DMS53 (cell line): Measurements from ENCODE around the gene IFIH1.

ENCODE experiments used
- DNase-seq: peaks from one replicate; lab custom pipeline; 2025; lab: John Stamatoyannopoulos, UW

The IFIH1 gene

DNA sequence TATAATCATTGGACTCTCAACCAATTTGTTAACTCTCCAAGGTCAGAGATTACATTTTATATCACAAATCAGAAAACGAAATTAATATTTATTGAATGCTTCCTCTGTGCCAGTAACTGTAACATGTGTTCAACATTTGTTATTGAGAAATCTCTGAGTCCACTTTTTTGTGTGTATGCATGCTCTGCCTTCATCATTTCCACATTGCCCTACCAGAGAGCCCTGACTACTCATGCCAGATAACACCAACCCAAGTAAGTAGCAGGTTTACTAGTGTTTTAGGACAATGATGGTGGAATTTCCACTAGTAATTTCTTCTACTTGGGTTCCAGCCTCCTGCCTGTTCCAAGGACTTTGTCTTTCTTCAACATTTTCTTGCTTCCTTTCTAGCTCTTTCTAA lies 61.1 kb downstream of the IFIH1 start:
- DNase-seq = no peak

GRCh38 chr2:162256591-162256991 lies 61.9 kb downstream of the IFIH1 start:
- DNase-seq = no peak

GRCh38 chr2:162254236-162254871 lies 64.1 kb downstream of the IFIH1 start:
- no peak for DNase-seq

GRCh38 chr2:162253435-162253834 lies 65.0 kb downstream of the IFIH1 start:
- no peak for DNase-seq

DNA sequence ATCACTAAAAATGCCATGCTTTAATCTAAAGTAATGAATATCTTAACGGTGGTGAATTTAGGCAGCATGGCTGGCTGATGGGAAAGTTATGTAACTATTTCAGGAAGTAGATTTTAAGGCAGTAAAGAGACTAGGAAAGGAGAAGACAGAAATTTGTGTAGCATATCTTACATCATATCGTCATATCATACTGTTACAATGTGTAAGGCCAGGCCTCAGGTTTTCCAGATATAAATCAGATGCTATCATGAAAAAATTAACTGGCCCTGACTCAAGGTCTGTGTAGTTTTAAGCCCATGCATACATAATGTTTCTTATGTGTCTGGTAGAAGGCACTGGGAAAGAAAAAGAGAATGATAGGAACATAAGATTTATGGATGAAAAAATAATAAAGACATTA lies 66.3 kb downstream of the IFIH1 start:
- no peak for DNase-seq

GRCh38 chr2:162245781-162246180 lies 72.7 kb downstream of the IFIH1 start:
- DNase-seq = no peak

DNA sequence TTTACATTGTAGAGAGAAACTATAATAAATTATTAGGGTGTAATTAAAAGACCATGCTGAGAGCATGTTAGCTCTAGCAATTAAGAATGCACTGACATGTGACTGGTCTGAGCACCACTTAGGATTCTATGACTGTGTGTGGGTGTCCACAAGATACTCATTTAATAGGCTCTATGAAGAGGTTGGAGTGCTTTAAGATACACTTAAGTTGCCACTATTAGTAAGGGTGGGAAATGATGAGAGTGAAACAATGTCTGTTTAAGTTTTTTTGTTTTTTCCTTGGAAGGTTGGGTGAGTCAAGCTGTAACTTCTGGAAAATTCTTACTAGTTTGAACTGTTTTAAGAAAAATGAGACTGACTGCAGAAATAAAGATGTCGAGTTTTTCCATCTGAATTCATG lies 73.4 kb downstream of the IFIH1 start:
- DNase-seq = peak; percentile 15

DNA sequence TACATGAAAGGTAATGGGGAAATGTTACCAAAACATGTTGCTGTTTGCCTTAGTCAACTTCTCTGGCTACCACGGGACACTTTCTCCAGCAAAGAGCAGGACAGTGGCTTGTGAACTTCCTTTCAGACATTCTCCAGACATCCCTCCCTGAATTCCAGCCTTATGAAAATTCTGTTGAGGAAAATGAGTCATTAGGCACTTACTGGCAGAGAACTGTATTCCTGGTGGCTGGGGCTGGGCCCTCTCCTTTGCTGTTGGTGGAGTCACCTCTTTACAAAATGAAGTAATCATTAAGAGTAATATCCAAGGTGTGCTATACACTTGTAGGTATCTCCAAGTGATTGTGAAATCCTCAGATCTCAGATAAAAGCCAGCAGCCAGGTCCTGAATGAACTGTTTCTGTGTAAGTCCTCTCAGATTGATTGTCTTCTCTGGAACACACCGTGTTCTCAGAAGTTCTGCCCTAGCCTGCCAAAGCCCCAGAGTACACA lies 73.9 kb downstream of the IFIH1 start:
- peak; percentile 14 for DNase-seq

DNA sequence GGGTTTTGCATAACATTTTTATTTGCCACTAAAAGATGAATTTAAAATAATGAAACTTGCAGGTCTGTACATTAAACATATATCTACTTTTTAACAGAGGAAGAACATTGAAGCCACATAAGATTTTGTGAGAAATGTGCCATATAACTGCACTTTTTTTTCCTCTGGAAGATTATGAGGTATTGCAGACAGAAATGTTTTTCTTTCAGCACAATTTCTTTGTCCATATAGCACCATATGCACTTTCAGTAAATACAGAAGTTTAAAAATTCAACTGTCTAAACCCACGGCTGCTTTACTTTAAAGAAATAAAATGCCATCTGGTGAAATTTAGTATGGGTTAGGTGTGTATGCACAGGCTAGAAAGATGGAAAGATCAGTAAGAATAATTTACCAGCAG lies 74.8 kb downstream of the IFIH1 start:
- no peak for DNase-seq

GRCh38 chr2:162243294-162243693 lies 75.2 kb downstream of the IFIH1 start, which contains the start of gene FAP:
TSS of gene FAP (minus strand) at chr2:162243445. CDS start at chr2:162243327, 118 bp downstream.
- no peak for DNase-seq

DNA sequence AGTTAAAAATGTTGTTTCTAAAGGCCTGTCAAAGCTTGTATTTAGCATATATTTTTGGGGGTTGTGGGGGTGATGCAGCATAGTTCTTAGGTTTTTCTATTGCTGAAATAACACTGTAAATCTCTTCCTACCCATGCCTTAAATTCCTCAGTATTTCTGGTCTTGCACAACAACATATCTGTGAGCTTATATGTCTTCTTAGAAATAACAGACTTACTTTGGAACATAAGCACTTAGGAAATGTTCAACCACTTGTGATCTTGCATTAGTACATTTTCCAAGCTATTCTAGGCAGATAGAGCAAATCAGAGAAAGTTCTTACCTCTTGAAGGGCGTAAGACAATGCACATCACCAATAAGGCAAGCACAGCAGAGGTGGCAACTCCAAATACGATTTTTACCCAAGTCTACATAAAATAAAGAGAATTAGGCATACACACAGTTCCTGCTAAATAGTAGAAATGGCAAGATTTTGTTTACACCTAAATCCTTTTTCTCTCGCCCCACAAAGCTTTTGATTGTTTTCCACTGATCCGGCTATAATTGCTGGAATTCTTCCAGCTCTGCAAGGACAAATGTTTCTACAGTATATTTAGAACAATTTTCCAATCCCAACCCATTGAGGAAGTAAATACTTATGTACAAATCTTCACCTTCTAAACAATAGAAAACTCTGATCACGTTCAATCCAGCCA lies 75.8 kb downstream of the IFIH1 start:
- no peak for DNase-seq

GRCh38 chr2:162241571-162241970 lies 76.9 kb downstream of the IFIH1 start:
- no peak for DNase-seq

DNA sequence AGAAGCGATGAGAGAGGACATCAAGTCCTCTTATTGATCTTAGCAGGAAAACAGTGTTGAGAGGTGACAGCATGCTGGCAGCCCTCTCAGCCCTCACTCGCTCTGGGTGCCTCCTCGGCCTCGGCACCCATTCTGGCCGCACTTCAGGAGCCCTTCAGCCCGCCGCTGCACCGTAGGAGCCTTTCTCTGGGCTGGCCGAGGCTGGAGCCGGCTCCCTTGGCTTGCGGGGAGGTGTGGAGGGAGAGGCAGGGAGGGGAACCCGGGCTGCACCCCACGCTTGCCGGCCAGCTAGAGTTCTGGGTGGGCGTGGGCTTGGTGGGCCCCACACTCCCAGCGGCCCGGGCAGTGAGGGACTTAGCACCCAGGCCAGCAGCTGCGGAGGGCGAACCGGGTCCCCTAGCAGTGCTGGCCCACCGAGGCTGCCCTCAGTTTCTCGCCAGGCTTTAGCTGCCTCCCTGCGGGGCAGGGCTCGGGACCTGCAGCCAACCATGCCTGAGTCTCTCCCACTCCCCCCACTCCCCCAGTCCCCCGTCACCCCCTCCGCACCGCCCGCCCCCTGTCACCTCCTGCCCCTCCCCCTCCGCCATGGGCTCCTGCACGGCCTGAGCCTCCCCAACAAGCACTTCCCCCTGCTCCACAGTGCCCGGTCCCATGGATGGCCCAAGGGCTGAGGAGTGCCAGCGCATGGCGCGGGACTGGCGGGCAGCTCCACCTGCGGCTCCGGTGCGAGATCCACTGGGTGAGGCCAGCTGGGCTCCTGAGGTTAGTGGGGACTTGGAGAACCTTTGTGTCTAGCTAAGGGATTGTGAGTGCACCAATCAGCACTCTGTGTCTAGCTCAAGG lies 83.6 kb downstream of the IFIH1 start:
- no peak for DNase-seq

DNA sequence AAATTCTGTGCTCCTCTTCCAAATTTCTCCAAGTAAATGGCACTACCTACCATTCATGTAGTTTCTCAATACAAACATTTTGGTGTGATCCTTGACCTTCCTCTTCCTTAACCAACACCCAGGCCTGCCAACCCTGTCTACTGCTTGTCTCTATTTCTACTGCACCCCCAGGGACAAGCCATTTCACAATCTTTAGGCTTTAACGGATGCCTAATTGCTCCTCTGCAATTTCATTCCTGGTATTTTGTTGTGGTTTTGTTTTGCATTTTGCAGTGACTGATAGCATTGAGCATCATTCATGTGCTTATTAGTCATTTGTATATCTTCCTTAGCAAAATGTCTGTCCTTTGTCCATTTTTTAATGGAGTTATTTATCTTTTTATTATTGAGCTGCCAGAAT lies 85.3 kb downstream of the IFIH1 start:
- no peak for DNase-seq

GRCh38 chr2:162232671-162233070 lies 85.8 kb downstream of the IFIH1 start:
- no peak for DNase-seq

DNA sequence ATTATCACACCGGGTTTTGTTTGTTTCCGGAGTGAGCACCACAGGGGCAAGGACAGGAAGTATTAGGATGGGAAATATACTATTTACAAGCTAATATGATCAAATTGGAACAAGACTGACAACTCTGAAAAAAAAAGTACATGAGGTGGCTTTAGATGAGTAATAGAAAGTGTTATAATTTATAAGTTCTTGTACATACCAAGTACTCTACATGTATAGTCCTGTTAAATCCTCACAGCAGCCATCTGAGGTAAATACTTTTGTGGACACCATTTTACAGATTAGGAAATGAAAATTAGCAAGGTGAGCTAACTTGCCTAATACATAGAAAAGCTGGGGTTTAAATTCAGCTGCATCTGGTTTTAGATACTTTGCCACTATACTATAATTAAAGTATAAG lies 86.5 kb downstream of the IFIH1 start:
- DNase-seq = no peak

DNA sequence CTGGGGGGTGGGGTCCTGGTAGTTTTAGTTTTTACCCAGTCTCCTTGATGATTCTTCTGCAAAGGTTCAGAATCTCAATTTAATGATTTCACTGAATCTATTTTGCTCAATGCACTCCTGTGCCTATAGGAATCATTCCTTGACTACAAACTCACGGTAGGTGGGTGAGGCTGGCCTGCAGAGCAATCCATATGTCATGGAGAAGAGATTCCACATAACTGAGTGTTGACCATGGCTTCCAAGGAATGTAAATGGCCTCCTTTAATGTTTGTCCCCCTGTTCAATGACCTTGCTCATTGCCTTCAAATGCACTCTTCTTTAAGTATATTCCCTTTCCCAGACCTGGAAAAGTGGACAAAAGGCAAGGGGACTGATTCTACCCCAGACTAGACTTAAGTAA lies 87.7 kb downstream of the IFIH1 start:
- DNase-seq = no peak

- no peak for DNase-seq
Observed at GRCh38 chr2:162226836-162227235, 91.6 kb downstream of the IFIH1 start.

GRCh38 chr2:162221064-162221463 lies 97.4 kb downstream of the IFIH1 start:
- DNase-seq = peak; percentile 69

DNA sequence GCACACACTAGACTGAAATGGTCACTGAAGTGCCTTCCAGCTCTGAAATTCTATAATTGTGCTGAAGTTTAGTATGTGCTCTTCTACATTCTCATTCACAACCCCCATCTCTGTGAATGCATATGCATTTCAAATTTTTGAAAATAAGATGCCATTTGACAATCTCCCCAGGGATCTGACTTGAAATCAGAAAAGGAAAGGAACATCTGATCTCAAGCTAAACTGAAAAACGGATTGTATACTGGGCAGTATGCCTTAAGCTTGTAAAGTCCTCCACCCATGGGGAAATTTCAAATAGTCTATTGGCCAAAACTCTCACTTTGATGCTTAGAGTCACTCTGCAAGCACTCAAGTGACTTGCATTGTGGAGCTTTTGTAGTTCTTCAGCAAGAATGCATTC lies 98.1 kb downstream of the IFIH1 start:
- DNase-seq = no peak

DNA sequence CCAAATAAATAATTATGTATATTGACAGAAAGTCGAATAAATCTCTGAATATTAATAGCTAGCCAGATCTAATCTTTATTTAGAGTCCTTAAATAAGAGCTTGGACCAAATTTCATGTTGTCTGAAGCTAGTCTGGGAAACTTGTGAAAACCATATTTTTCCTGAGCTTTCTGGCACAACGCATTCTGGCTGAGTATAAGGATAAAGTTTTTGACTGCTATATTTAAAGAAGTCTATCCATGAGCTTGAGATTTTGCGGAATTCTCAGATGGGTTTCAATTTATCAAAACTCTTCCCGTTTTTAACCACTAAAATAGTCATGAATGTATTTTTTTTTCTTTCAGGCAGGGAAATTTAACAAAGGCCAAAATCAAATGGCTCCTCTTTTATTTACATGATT lies 99.1 kb downstream of the IFIH1 start:
- DNase-seq = no peak

- no peak for DNase-seq
Observed at GRCh38 chr2:162217598-162217997, 100.9 kb downstream of the IFIH1 start.
